Liver (tissue), 7 donors: Measurements from ENCODE around the gene SMIM45.

ENCODE experiments used
- DNase-seq: peaks from one replicate; pipeline ENCODE4 v3.0.0-alpha.2; 2017; ENCODE audit warnings: low spot score
- H3K27ac ChIP-seq, 2 donors: one replicate each; pipeline ENCODE4 v1.7.0; 2013; ENCODE audit warnings: inconsistent platforms in 2 of 2, low read length in 2 of 2, control low read depth in 1 of 2, low read depth in 1 of 2, mild to moderate bottlenecking in 1 of 2
- H3K27me3 ChIP-seq, 4 donors: one replicate each; pipeline versions ENCODE4 v1.6.1 to v1.7.0; 2013; ENCODE audit warnings: low read length in 3 of 4, inconsistent platforms in 1 of 4, mild to moderate bottlenecking in 1 of 4, moderate library complexity in 1 of 4; ENCODE audit not compliant: control insufficient read depth in 4 of 4, insufficient read depth in 4 of 4
- H3K36me3 ChIP-seq, 4 donors: one replicate each; pipeline versions ENCODE4 v1.6.1 to v1.7.0; 2013; ENCODE audit warnings: low read length in 3 of 4, mild to moderate bottlenecking in 3 of 4, low read depth in 1 of 4, moderate library complexity in 1 of 4; ENCODE audit not compliant: control insufficient read depth in 4 of 4, insufficient read depth in 3 of 4
- H3K4me1 ChIP-seq, 4 donors: one replicate each; pipeline versions ENCODE4 v1.6.1 to v1.7.0; 2013; ENCODE audit warnings: low read length in 3 of 4, mild to moderate bottlenecking in 3 of 4, moderate library complexity in 1 of 4; ENCODE audit not compliant: control insufficient read depth in 4 of 4, insufficient read depth in 4 of 4
- H3K4me3 ChIP-seq, 3 donors: one replicate each; pipeline versions ENCODE4 v1.6.1 to v1.7.0; 2013; ENCODE audit warnings: low read length in 3 of 3, control low read depth in 1 of 3, low read depth in 1 of 3, mild to moderate bottlenecking in 1 of 3
- H3K9ac ChIP-seq, 2 donors: one replicate each; pipeline ENCODE4 v1.7.0; 2013; ENCODE audit warnings: low read length in 2 of 2, mild to moderate bottlenecking in 2 of 2, moderate library complexity in 2 of 2, control low read depth in 1 of 2, low read depth in 1 of 2
- H3K9me3 ChIP-seq, 4 donors: one replicate each; pipeline versions ENCODE4 v1.6.1 to v1.7.0; 2013; ENCODE audit warnings: low read length in 3 of 4; ENCODE audit not compliant: control insufficient read depth in 4 of 4
- EGR1 ChIP-seq, 2 donors: IDR thresholded peaks; 2 replicates each; pipeline ENCODE4 v1.6.1; 2016 to 2018; ENCODE audit warnings: antibody characterized with exemption in 2 of 2, low read depth in 2 of 2
- FOXA2 ChIP-seq: IDR thresholded peaks from 2 replicates; pipeline ENCODE4 v1.6.1; 2016; ENCODE audit warnings: antibody characterized with exemption
- GABPA ChIP-seq, 2 donors: IDR thresholded peaks in 1 of 2; conservative IDR thresholded peaks in 1 of 2; 2 replicates each; pipeline ENCODE4 v1.6.1; 2016; ENCODE audit warnings: antibody characterized with exemption in 2 of 2, mild to moderate bottlenecking in 1 of 2, moderate library complexity in 1 of 2
- HNF4A ChIP-seq, 2 donors: conservative IDR thresholded peaks; 2 replicates each; pipeline ENCODE4 v1.6.1; 2016; ENCODE audit warnings: antibody characterized with exemption in 2 of 2, mild to moderate bottlenecking in 2 of 2
- HNF4G ChIP-seq: IDR thresholded peaks from 2 replicates; pipeline ENCODE4 v1.6.1; 2016; ENCODE audit warnings: antibody characterized with exemption
- JUND ChIP-seq, 2 donors: IDR thresholded peaks; 2 replicates each; pipeline ENCODE4 v1.6.1; 2016; ENCODE audit warnings: antibody characterized with exemption in 2 of 2
- RAD21 ChIP-seq, 2 donors: IDR thresholded peaks; 2 replicates each; pipeline ENCODE4 v1.6.1; 2016; ENCODE audit warnings: antibody characterized with exemption in 2 of 2, mild to moderate bottlenecking in 2 of 2
- RXRA ChIP-seq, 2 donors: IDR thresholded peaks; 2 replicates each; pipeline ENCODE4 v1.6.1; 2017 to 2018; ENCODE audit warnings: antibody characterized with exemption in 2 of 2, mild to moderate bottlenecking in 1 of 2
- SP1 ChIP-seq: IDR thresholded peaks from 2 replicates; pipeline ENCODE4 v1.6.1; 2018; ENCODE audit warnings: antibody characterized with exemption, mild to moderate bottlenecking
- TAF1 ChIP-seq: conservative IDR thresholded peaks from 2 replicates; pipeline ENCODE4 v1.6.1; 2016; ENCODE audit warnings: antibody characterized with exemption, mild to moderate bottlenecking
- YY1 ChIP-seq: IDR thresholded peaks from 2 replicates; pipeline ENCODE4 v1.6.1; 2016; ENCODE audit warnings: antibody characterized with exemption, mild to moderate bottlenecking
- WGBS: extraction: QIAGEN DNeasy Blood & Tissue Kit; methylation state at CpG from one replicate; pipeline ENCODE4 v1.1.7; 2013; 5-methylcytosine and 5-hydroxymethylcytosine counted together
- TF ChIP-seq, protein P1 (sequence below): IDR thresholded peaks from 2 replicates; pipeline ENCODE4 v1.6.1; 2016; ENCODE audit warnings: antibody characterized with exemption, mild to moderate bottlenecking
- TF ChIP-seq, protein P2 (sequence below): IDR thresholded peaks from 2 replicates; pipeline ENCODE4 v1.6.1; 2016; ENCODE audit warnings: antibody characterized with exemption
- donor health status: healthy.
- donor health status: healthy.
- donor health status: healthy.
- donor health status: healthy.

Gene SMIM45

DNA sequence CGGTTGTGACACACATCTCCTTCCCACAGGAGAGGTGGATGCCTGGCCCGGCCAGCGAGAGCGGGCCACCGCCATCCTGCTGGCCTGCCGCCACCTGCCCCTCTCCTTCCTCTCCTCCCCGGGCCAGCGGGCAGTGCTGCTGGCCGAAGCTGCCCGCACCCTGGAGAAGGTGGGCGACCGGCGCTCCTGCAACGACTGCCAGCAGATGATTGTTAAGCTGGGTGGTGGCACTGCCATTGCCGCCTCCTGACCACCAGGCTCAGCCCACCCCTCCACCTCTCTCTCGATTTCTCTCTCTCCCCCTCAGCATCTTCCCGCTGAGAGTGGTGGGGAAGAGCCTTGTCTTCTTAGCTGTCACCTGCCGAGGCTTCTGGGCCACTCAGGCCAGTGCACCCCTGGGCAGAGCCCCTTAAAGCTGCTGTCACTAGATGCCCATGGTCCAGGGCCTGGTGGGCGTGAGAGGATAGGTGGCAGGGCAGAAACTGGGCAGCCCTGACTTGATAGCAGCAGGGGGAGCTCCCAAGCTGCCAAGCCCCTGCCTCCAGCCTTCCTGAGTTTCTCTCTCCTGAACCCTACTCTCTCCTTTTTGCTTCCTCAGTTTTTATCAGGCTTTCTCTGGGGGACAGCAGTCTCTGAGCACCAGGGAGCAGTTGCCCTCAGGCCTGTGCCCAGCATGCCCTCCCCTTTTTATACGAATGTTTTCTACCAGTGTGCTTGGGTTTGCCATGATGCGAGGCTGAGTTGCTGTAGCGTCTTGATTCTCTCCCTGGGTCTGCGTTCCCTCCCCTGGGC lies 46.3 kb upstream of the SMIM45 start:
- Histone ChIP-seq H3K4me3 (no peak overlapping the region), H3K36me3 (peaks cover 18 to 30% (median 24%) of the 10 kb centered on the region in 4 donors), H3K4me1 (peaks cover 6 to 30% (median 23%) of the 10 kb centered on the region in 4 donors), H3K27me3 (no peaks in the 10 kb centered on the region), H3K9me3 (no peaks in the 10 kb centered on the region), H3K27ac (no peak overlapping the region), H3K9ac (no peak overlapping the region)
- 95% methylated on average over 23 of the region's 23 CpGs for WGBS
- no peak for TF ChIP-seq TAF1
- TF ChIP-seq, protein P1, sequence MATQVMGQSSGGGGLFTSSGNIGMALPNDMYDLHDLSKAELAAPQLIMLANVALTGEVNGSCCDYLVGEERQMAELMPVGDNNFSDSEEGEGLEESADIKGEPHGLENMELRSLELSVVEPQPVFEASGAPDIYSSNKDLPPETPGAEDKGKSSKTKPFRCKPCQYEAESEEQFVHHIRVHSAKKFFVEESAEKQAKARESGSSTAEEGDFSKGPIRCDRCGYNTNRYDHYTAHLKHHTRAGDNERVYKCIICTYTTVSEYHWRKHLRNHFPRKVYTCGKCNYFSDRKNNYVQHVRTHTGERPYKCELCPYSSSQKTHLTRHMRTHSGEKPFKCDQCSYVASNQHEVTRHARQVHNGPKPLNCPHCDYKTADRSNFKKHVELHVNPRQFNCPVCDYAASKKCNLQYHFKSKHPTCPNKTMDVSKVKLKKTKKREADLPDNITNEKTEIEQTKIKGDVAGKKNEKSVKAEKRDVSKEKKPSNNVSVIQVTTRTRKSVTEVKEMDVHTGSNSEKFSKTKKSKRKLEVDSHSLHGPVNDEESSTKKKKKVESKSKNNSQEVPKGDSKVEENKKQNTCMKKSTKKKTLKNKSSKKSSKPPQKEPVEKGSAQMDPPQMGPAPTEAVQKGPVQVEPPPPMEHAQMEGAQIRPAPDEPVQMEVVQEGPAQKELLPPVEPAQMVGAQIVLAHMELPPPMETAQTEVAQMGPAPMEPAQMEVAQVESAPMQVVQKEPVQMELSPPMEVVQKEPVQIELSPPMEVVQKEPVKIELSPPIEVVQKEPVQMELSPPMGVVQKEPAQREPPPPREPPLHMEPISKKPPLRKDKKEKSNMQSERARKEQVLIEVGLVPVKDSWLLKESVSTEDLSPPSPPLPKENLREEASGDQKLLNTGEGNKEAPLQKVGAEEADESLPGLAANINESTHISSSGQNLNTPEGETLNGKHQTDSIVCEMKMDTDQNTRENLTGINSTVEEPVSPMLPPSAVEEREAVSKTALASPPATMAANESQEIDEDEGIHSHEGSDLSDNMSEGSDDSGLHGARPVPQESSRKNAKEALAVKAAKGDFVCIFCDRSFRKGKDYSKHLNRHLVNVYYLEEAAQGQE: no peak
- no peak for TF ChIP-seq HNF4A (conservative IDR thresholded peaks at IDR 0.05)
- no peak for TF ChIP-seq YY1
- TF ChIP-seq EGR1 (IDR thresholded peaks at IDR 0.05; ENCODE audit: low read depth in 2 of 2): no peak
- TF ChIP-seq, protein P2, sequence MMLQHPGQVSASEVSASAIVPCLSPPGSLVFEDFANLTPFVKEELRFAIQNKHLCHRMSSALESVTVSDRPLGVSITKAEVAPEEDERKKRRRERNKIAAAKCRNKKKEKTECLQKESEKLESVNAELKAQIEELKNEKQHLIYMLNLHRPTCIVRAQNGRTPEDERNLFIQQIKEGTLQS: no peak
- no peak for TF ChIP-seq HNF4G
- no peak for TF ChIP-seq GABPA (IDR thresholded peaks at IDR 0.05 in 1 of 2, conservative IDR thresholded peaks at IDR 0.05 in 1 of 2)
- no peak for TF ChIP-seq JUND (IDR thresholded peaks at IDR 0.05)
- no peak for TF ChIP-seq RAD21 (IDR thresholded peaks at IDR 0.05)
- DNase-seq: no peak

DNA sequence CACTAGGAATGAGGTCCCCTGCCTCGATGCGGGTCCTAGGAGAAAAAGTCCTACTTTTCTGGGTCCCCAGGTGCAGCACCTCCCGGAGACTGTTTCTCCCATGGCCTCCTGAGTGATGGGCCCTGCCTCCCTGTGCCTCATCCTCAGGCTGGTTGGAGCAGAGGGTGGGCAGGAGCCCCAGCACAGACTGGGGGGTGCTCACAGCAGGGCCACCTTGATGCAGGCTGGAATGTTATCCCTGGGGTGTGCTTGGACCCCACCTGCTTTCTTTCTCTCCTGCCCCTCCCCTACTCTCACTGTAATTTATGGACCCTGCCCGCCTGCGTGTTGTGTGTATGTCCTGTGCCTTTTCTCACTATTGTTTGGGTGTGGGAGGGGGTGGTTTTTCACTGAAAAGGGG lies 45.1 kb upstream of the SMIM45 start:
- WGBS: 96% methylated on average over 5 of the region's 5 CpGs
- no peak overlapping the region for H3K4me3 ChIP-seq
- H3K4me1 ChIP-seq: peaks cover 10 to 22% (median 17%) of the 10 kb centered on the region in 4 donors
- H3K9ac ChIP-seq: no peak overlapping the region
- no peaks in the 10 kb centered on the region for H3K9me3 ChIP-seq
- peaks cover 12 to 26% (median 19%) of the 10 kb centered on the region in 4 donors for H3K36me3 ChIP-seq
- H3K27me3 ChIP-seq: peaks cover 0 to 7% (median 0%) of the 10 kb centered on the region in 4 donors
- no peak overlapping the region for H3K27ac ChIP-seq
- no peak for TF ChIP-seq HNF4G
- no peak for TF ChIP-seq HNF4A (conservative IDR thresholded peaks at IDR 0.05)
- no peak for TF ChIP-seq TAF1
- TF ChIP-seq, protein P2: no peak
- TF ChIP-seq FOXA2: no peak
- no peak for TF ChIP-seq GABPA (IDR thresholded peaks at IDR 0.05 in 1 of 2, conservative IDR thresholded peaks at IDR 0.05 in 1 of 2)
- TF ChIP-seq SP1: no peak
- TF ChIP-seq RXRA (IDR thresholded peaks at IDR 0.05): no peak
- TF ChIP-seq JUND (IDR thresholded peaks at IDR 0.05): no peak
- no peak for DNase-seq
